KG1 (cell line): ENCODE data around the gene CDHR5.
A peak's percentile ranks its signal among the peaks of the same experiment; 100 is the strongest.
"Not testable (repeated sequence)": the region's sequence is repeated elsewhere in the genome, so short reads cannot be mapped to it uniquely, and the experiment has no call there.

Experiments
- DNase-seq: peaks from one replicate; lab custom pipeline; 2025; lab: John Stamatoyannopoulos, UW

The CDHR5 gene

GRCh38 chr11:584287-584686 lies 40.5 kb downstream of the CDHR5 start:
- no peak for DNase-seq

- no peak for DNase-seq
Observed at GRCh38 chr11:581752-582151, 43.0 kb downstream of the CDHR5 start.

DNA sequence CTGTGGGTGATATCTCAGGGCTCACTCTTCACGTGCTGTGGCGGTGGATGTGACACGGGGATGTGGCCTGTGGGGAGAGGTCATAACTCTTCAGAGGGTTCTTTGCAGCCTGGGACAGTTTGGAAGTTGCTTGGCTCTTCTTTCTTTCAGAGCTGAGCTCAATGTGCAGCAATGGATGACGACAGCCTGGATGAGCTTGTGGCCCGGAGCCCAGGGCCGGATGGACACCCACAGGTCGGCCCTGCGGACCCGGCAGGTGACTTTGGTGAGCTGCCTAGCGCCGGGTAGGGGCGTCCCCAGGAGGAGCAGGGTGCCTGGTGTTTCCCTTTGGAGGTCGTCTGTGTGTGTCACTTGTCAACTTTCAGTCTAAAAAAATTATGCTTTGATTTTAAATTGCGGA lies 43.4 kb downstream of the CDHR5 start:
- DNase-seq = no peak

DNA sequence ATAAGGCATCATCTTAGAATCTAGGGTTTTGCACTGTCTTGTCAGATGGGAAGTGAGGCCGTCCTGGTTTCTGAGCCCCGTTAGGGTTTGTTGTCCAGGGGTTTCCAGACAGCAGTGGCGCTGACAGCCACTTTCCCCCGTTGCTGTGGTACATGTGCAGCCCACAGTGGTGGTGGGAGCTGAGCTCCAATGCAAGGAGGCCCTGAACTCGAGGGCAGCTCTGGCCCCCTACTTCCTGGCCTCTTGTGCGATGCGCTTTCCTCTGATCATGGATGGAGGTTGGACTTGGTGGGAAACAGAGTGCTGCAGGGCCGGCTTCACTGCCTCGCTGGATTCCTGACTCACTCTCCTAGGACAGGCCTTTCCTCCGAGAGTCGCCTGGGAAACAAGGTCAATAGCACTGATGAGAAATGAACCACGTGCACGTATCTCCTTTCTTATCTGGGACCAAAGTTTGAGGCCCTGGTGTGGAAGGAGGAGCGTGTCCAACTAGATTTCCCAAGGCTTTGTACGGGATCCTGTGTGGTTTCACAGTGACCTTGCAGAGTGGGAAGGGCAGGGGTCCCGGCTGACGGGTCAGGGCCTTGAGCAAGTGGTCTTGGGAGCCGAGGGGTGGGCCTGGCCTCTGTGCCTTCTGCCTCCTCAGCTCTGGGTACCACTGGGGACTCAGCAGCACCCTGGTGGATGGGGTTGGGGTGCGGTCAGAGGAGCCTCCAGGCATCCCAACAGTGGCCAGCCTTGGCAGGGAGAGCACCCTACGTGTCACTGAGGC lies 44.7 kb downstream of the CDHR5 start:
- DNase-seq = no peak

- no peak for DNase-seq
Observed at GRCh38 chr11:578276-579035, 46.3 kb downstream of the CDHR5 start.

DNA sequence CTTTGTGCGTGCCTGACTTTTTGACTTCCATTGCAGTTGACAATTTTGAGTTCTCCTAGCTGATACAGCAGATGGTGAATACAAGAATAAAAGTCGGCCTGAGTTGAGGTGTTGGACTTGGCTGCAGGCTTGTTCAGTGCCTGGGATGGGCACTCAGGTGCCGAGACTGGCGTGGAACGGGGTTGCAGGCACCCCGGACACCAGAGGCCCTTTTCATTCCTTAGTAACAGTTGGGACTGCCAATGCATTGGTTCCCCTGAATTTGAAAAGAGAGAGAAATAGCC lies 47.2 kb downstream of the CDHR5 start:
- DNase-seq = no peak

DNA sequence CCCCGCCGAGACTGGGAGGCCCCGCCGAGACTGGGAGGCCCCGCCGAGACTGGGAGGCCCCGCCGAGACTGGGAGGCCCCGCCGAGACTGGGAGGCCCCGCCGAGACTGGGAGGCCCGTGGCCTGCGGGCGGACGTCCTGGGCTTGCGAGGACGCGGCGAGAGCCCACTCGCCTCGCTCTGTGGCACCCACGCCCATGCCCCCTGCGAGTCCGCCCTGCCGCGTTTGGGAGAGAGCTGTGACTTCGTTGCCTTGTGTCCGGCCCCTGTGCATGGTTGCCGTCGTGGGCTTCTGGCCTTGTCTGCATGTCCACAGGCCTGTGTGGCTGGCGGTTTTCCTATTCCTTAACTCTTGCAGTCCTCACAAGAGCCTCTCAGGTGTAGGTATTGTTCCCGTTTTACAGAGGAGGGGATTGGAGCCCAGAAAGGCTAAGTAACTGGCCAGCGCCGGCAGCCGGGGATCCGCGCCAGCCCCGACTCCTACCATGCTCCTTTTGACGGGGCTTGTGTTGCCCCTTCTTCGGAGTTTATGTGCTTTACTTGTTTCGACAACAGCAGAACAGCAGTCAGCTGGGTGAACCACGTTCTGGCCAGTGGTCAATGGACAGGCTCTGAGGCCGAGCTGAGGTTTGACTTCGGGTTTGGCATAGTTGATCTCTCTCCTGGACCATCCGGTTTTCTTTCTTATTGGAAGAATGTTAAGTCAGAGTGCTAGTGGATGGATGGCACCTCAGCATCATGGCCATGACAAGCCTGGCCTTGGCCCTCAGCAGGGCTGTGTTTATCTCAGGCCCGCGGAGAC lies 47.7 kb downstream of the CDHR5 start:
- DNase-seq = no peak

GRCh38 chr11:575996-576768 lies 48.6 kb downstream of the CDHR5 start, which contains the start of gene PHRF1:
Gene PHRF1 (plus strand): TSS chr11:576470. CDS start chr11:581513, 5,043 bp downstream.
- DNase-seq = peak; percentile 87

DNA sequence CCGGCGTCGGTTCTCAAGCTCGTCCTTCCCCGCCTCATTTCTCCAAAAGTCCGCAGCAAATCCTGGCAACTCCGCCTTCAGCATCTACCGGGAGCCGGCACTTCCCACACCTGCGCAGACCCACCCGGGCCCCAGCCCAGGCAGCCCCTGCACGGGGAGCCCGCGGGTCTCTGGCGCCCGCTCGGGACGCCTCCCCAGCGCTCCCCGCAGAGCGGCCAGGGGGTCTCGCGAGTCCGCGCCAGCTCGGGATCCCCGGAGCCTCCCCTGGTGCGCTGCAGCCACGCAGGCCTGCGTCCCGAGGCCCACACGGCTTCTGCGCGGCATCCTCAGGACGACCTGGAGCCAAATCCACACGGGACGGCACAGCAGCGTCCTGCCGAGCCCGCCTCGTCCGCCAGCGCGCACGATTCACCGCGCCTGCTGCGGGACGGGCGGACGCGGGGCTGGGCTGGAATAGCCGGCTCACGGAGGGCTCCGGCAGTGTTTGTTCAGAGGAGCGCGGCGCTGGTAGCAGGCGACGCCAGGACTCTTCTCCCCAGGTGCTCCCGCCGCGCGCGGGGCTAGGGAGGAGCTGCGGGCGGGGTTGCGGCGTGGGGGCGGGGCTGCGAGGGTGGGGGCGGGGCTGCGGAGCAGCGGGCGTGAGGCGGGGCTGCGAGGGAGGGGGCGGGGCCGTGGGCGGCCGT lies 49.3 kb downstream of the CDHR5 start:
- DNase-seq = no peak

GRCh38 chr11:574632-575312 lies 50.0 kb downstream of the CDHR5 start:
- no peak for DNase-seq

DNA sequence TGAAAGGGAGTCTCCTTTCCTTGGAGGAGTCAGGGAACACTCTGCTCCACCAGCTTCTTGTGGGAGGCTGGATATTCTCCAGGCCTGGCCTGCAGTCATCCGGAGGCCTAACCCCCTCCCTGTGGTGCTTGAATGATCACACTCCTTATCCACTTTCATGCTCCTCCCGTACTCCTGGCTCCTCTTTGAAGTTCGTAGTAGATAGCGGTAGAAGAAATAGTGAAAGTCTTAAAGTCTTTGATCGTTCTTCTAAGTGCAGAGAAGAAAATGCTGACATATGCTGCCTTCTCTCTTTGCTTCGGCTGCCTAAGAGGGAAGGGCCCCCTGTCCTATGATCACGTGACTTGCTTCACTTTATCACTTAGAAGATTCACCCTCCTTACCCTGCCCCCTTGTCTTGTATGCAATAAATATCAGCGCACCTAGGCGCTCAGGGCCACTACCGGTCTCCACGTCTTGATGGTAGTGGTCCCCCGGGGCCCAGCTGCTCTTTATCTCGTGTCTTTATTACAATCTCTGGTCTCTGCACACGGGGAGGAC lies 50.7 kb downstream of the CDHR5 start:
- not testable (repeated sequence) for DNase-seq

GRCh38 chr11:573146-573759 lies 51.5 kb downstream of the CDHR5 start:
- DNase-seq = no peak

- DNase-seq = no peak
Observed at GRCh38 chr11:571802-572185, 53.0 kb downstream of the CDHR5 start.

DNA sequence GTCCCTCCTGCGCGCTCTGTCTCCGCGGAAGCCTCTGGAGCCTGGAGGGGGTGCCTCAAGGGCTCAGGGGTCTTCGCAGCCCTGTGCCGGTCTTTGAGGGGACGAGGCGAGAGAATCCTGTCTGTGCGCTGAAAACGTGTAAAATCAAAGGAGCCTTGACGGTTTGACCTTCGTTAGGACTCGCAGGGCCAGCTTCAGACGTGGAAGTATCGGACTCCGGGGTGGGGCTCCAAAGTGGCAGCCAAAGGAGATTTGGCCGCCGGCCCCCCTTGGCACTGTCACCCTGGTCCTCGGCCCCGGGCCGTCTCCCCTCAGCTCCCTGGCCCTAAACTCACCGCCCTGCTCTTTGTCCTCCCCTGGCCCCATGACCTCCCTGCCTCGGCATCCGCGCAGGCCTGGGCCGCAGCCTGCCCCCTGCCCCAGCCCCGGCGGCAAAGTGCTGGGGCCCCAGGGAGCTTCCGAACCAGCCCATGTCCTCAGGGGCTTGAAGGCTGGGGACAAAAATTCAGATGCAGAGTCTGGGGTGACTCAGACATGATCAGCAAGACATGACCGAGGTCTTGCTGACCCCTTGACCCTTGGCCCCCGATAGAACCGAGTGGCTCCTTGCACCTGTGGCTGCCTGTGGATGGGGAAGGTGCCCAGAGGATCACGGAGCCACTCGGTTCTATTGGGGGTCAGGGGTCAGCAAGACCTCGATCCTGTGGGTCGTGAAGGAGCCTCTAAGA lies 55.4 kb downstream of the CDHR5 start:
- no peak for DNase-seq

- peak; percentile 77 for DNase-seq
Observed at GRCh38 chr11:568306-569157, 56.2 kb downstream of the CDHR5 start.

GRCh38 chr11:567629-568292 lies 57.0 kb downstream of the CDHR5 start:
- DNase-seq = no peak

- no peak for DNase-seq
Observed at GRCh38 chr11:567011-567628, 57.6 kb downstream of the CDHR5 start.
